MV-4-11 (cell line): ENCODE data around the gene RCN1.
"Not testable (repeated sequence)": the region's sequence is repeated elsewhere in the genome, so short reads cannot be mapped to it uniquely, and the experiment has no call there.

Experiments
- DNase-seq: peaks from one replicate; lab custom pipeline; 2025; lab: John Stamatoyannopoulos, UW

RCN1 gene

DNA sequence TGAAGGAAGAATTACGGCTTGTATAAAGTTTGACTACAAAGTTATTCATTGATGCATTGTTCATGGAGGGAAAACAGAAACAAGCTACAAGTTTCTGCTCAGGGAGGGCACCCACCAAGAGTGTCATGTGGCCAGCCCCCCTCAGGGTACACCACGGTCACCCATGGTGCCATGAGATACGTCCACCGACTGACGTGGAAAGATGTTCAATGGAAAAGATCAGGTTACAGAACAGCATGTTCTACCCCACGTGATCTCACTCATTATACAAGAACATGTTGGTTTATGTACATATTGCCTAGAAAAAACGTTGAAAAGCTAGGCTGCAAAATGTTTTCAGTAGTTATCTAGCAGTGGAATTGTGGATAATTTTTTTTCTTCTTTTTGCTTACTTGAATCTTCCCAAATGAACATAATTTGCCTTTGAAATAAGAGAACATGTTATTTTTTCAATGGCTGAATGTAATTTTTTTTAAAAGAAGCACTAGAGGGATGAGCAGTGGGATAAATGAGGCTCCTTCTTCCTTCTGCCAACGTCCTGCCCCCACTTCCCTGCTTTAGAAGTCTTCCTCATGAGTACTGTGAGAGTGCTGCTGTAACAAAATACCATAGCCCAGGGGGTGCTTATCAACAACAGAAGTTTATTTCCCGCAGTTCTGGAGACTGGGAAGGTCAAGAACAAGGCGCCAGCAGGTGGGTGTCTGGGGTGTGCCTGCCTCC, 22.5 kb downstream of the RCN1 start:
- no peak for DNase-seq

- no peak for DNase-seq
Measured at GRCh38 chr11:32113920-32114203, 23.0 kb downstream of the RCN1 start.

DNA sequence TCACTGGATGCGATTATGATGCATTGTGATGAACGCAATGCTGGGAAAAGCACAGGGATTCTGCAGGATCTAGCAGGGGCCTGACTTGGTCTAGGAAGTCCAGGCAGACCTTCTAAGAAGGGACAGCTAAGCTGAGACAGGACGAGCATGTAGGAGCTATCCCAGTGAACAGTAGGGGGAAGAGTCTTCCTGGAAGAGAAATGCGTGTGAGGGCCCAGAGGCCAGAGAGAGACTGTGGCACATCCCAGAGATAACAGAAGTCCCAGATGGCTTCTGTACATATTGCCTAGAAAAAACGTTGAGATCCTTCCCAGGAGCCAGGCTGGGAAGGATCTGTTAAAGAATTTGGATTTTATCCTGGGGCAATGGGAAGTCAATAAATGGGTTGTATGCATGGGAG, 24.6 kb downstream of the RCN1 start:
- no peak for DNase-seq

GRCh38 chr11:32116668-32117067, 25.8 kb downstream of the RCN1 start:
- DNase-seq = no peak

GRCh38 chr11:32118025-32118974, 27.4 kb downstream of the RCN1 start:
- peak; percentile 65 for DNase-seq

GRCh38 chr11:32119139-32119538, 28.3 kb downstream of the RCN1 start:
- not testable (repeated sequence) for DNase-seq

DNA sequence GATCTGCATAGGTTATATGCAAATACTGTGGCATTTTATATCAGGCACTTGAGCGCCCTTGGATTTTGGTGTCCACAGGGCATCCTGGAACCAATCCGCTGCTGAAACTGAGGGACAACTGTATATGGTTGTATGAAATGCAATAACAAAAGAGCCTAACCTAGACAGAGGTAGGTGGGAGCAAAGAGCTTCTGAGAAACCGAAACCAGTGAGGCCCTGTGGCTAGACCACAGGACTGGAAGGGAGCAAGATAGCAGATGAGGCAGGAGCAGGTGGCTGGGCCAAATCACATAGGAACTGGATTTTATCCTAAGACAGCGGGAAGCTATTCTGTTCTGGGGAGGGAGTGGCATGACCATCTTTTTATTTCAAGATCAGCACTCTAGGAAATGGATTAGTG, 30.1 kb downstream of the RCN1 start:
- DNase-seq = peak; percentile 17

- DNase-seq = no peak
Measured at GRCh38 chr11:32122200-32122599, 31.3 kb downstream of the RCN1 start.

DNA sequence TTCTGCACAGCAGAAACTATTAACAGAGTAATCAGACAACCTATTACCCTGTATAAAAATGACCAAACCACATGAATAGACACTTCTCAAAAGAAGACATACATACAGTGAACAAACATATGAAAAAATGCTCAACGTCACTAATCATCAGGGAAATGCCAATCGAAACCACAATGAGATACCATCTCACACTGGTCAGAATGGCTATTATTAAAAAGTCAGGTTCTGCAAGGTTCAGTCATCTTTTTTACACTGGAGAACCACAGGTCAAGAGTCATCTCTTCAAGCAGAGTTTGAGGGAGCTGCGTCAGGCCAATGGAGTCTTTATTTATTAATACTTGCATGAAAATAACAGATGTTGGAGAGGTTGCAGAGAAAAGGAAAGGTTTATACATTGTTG, 40.4 kb downstream of the RCN1 start:
- no peak for DNase-seq

DNA sequence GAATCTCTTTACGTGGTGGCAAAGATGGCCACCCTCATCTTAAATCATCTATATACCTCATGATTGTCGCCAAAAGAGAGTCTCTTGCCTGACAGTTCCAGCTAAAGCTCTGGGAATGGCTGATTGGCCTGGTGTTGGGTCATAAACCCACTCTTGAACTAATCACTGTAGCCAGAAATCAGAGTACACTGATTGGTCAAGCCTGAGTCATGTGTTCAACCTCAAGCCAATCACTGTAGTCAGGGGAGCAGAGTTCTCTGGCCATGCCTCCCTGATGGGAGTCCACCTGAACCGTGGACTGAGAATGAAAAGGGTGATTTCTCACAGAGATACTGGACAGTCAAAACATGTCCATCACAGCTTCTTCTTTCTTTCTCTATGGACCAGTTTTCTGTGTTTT, 45.8 kb downstream of the RCN1 start:
- DNase-seq = no peak

DNA sequence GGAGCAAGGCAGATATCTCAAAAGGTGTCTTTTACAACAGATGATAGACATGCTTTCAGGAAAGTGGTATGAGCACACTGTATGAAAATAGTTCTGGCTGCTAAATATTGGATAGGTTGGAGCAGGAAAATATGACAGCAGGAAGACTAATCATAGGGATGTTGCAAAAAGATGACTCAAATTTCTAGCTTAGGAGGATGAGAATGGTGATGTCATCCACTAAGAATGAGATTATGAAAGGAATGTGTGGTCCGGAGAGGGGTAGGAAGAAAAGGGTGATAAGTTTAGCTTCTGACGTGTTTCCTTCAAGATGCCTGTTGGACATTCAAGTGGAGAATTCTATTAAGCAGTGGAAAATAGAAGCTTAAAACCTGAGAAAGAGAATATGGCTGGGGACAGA, 46.4 kb downstream of the RCN1 start:
- DNase-seq = peak; percentile 2

GRCh38 chr11:32137869-32138268, 47.0 kb downstream of the RCN1 start:
- peak; percentile 0 for DNase-seq

GRCh38 chr11:32138902-32139301, 48.0 kb downstream of the RCN1 start:
- no peak for DNase-seq

DNA sequence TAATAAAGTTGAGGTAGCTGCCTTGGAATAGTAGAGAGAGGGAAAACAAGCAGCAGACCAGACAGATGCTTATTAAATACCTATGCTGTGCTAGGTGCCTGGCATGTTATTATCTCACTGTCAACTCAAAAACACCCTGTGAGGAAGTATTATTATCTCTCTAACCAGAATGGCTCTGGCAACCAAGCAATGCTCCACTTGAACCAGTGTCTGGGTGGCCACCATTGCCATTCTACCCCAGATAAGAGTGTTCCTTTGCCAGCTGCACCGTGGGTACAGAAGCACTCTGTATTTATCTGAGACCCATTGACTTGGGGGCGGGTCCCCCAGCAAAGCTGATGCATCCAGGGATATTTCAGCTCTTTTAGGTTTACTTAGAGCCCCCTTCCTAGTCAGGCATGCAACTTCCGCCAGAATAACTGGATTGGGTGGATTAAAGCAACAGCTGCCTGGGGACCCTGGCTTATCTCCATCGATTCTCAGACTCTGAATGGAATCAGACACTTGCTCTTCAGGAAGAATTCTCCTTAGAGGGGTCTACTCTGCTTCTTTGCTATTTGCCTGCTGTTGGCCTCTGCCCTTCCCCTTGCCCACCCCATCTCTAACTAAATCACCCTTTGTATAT, 49.1 kb downstream of the RCN1 start:
- no peak for DNase-seq

GRCh38 chr11:32141745-32142546, 51.1 kb downstream of the RCN1 start:
- DNase-seq = no peak

DNA sequence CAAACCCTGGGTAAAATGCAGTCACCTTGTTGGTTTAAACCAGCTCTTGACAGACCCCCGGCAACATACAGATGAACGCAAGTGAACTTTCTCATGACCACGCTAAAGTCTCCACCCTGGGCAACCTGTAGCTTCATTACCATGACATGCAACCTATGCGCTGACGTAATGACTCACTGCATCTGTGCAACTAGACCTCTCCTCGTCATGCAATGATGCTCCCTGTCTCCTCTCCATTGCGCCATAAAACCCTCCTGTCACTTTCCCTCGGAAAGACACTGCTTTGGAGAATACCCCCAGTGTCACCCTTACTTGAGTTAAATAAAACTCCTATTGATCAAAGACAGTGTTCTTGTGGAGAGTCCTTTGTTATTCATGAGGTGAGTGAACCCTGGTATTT, 52.5 kb downstream of the RCN1 start:
- no peak for DNase-seq

GRCh38 chr11:32145282-32145681, 54.4 kb downstream of the RCN1 start:
- DNase-seq = no peak

DNA sequence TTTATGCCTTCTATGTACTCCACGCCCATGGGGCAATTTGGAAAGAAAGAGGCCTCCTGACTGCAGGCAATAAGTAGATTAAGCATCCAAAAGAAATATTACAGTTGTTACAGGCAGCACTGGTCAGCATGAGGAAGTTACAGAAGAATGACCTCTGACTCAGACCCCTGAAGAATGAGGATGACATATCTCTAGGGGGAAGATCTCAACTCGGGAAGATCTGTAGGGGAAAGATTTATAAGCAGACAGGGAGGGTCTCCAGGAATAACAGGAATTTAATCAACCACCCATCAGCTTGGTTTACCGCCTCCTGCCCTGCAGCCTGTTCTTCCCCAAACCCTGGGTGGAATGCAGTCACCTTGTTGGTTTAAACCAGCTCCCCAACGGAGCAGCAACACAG, 58.0 kb downstream of the RCN1 start:
- no peak for DNase-seq

DNA sequence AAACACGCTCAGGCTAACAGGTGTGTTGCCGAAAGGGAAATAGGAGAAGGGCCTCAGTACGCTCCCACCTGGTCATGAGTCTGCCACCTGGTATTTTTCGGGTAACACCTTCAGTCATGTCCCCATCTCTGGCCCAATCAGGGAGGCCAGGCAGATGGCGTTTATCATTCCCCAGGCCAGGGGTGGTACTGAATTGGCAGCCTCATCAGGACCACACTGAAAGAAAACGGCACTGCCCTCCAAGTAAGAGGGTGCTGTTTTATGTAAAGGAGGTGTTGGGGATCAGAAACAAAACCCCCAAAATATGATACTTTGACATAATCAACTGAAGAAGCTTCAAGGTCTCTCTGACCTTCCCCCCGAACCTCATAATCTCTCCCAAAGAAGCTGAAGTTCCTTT, 58.9 kb downstream of the RCN1 start:
- no peak for DNase-seq

- DNase-seq = no peak
Measured at GRCh38 chr11:32151027-32151426, 60.2 kb downstream of the RCN1 start.

DNA sequence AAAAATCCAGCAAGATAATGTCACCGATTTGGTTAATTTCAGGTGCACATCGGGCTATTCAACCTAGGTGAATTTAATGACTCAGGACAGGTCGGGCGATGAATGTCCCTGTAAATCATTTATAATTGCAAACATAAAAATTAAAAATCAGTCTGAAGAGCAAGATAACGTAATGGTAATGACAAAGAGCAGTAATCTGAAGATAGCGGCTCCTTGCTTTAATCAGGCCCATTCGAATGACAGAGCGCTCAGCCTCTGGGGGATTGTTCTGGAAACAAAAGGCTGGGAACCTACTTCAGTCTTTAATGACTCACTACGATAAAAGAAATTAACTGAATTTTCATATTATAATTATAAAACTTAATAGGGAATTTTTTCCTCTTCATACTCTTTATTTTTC, 61.3 kb downstream of the RCN1 start:
- DNase-seq = no peak

- DNase-seq = no peak
Measured at GRCh38 chr11:32152821-32153220, 61.9 kb downstream of the RCN1 start.
